ENCODE results near the gene RAI1. TPM values are rescaled to one million over a fixed set of nuclear protein-coding genes. Genes with fewer than 3 reads are reported as not detected.
A peak's percentile ranks its signal among the peaks of the same experiment; 100 is the strongest.

The RAI1 gene
- polyA plus RNA-seq, 2 of the 4 experiments (the other 2 are of a cell fraction), result 3.5 to 23.8 TPM

- H3K4me3 ChIP-seq, result peak overlapping the region; percentile 53
- 60% methylated on average over 1 of the region's 1 CpG for WGBS (ENCODE audit: missing lambda C conversion rate)
- ATAC-seq (no peak), DNase-seq (ENCODE audit: low read depth in 1 of 2, low spot score in 1 of 2) (no peak), FAIRE-seq (no peak)
- CTCF ChIA-PET, result interaction anchor here (1.2 to 30.5 kb wide), 6 partner anchors 7 to 141 kb away, joined by 3 to 859 read pairs (median 204); partner anchors contain the start of genes RAI1 and SREBF1
- TF ChIP-seq ZNF302 (CRISPR knock-in tag; IDR thresholded peaks at IDR 0.05) (no peak), MAFK (IDR thresholded peaks at IDR 0.05; ENCODE audit: partially characterized antibody) (no peak), HDAC2 (IDR thresholded peaks at IDR 0.05) (no peak), TP53 (CRISPR knock-in tag; IDR thresholded peaks at IDR 0.05) (no peak), CEBPB (IDR thresholded peaks at IDR 0.05) (no peak), CBX2 (IDR thresholded peaks at IDR 0.05; ENCODE audit: borderline replicate concordance, low read depth) (no peak), CHD4 (IDR thresholded peaks at IDR 0.05; ENCODE audit: borderline replicate concordance) (no peak)
- TF ChIP-seq, protein P1, sequence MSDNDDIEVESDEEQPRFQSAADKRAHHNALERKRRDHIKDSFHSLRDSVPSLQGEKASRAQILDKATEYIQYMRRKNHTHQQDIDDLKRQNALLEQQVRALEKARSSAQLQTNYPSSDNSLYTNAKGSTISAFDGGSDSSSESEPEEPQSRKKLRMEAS (IDR thresholded peaks at IDR 0.05), result peak; percentile 19; the same call in 1 of the 2 replicates
- H3K4me2 ChIP-seq, result peak overlapping the region; percentile 100
- POLR2A ChIA-PET, result interaction anchor here (6.1 kb wide), 1 partner anchor 14 kb away, joined by 105 read pairs; the partner anchor contains the start of gene SREBF1
- H3K4me1 ChIP-seq, result peaks cover 96% of the 10 kb centered on the region
- H3K27ac ChIP-seq, result peak overlapping the region; percentile 86 to 93
- no peaks in the 10 kb centered on the region for H3K9me3 ChIP-seq
Observed at GRCh38 chr17:17822189-17822588, 140.9 kb downstream of the RAI1 start.

- ChIA-PET POLR2A (interaction anchor here (6.1 kb wide), 1 partner anchor 14 kb away, joined by 105 read pairs; the partner anchor contains the start of gene SREBF1), CTCF (interaction anchor here (1.2 to 30.5 kb wide), 6 partner anchors 6 to 142 kb away, joined by 3 to 859 read pairs (median 204); partner anchors contain the start of genes RAI1 and SREBF1)
- FAIRE-seq (no peak), ATAC-seq (no peak), DNase-seq (ENCODE audit: low read depth in 1 of 2, low spot score in 1 of 2) (no peak)
- Histone ChIP-seq H3K27ac (peak overlapping the region; percentile 86 to 93), H3K4me2 (peak overlapping the region; percentile 100), H3K4me1 (peaks cover 96% of the 10 kb centered on the region), H3K9me3 (no peaks in the 10 kb centered on the region), H3K4me3 (peak overlapping the region; percentile 53)
- 80% methylated on average over 1 of the region's 3 CpGs for WGBS (ENCODE audit: missing lambda C conversion rate)
- no peak for TF ChIP-seq NPAS2 (CRISPR knock-in tag; IDR thresholded peaks at IDR 0.05; ENCODE audit: borderline replicate concordance)
- TF ChIP-seq RAD21 (conservative IDR thresholded peaks at IDR 0.05 in 1 of 2, IDR thresholded peaks at IDR 0.05 in 1 of 2), result no peak
- TF ChIP-seq RNF2 (IDR thresholded peaks at IDR 0.05; ENCODE audit: borderline replicate concordance, low read depth), result no peak
- TF ChIP-seq JUN (IDR thresholded peaks at IDR 0.05), result peak in 1 of 2 experiments; percentile 4; a peak in 1 of 5 replicates
- TF ChIP-seq SREBF2 (IDR thresholded peaks at IDR 0.05), result no peak
Observed at GRCh38 chr17:17822616-17823015, 141.4 kb downstream of the RAI1 start.

DNA sequence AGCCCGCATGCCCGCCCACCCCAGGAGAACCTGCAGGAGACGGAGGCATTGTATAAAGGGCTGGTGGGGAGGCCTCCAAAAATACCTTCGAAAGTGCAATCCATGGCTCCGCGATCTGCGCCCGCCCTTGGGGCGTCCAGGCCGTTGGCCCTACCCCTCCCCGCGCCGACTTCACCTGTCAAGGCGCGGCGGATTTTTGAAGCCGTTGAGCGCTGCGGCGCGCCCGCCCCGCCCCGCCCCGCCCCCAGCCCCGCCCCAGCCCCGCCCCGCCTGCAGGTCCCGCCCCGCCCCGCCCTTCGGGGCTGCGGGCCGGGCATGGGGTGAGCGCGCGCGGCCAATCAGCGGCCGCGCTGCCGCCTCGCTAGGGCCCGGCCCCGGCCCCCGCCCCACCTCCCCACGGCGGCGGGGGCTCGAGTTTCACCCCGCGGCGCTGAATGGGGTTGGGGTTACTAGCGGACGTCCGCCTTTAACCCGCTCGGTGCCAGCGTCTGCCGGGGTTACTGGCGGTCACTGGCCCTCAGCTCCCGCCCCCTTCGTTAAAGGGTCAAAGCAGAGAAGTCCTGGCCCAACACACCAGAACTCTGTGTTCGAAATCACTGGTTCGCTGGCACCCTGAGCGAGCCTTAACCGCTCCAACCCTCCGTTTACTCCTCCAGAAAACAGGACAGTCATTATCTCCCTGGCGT lies 142.3 kb downstream of the RAI1 start:
- WGBS (ENCODE audit: missing lambda C conversion rate), result 5% methylated on average over 29 of the region's 69 CpGs
- Histone ChIP-seq H3K27ac (peak overlapping the region; percentile 93 to 96), H3K9me3 (no peaks in the 10 kb centered on the region), H3K4me3 (peak overlapping the region; percentile 53), H3K4me1 (peaks cover 96% of the 10 kb centered on the region), H3K4me2 (peak overlapping the region; percentile 100)
- FAIRE-seq (no peak), ATAC-seq (peak; percentile 55 to 76), DNase-seq (ENCODE audit: low read depth in 1 of 2, low spot score in 1 of 2) (peak; percentile 90 to 98)
- ChIA-PET CTCF (interaction anchor here (0.6 to 30.5 kb wide), 7 partner anchors 10 to 162 kb away, joined by 3 to 859 read pairs (median 3); partner anchors contain the start of gene SREBF1), POLR2A (interaction anchor here (1.0 kb wide), 3 partner anchors 9 to 17 kb away, joined by 3 to 29 read pairs (median 4); partner anchors contain the start of gene SREBF1)
- TF ChIP-seq, protein P1 (IDR thresholded peaks at IDR 0.05), result peak; percentile 66; the same call in 1 of the 2 replicates
- TF ChIP-seq TP53 (CRISPR knock-in tag; IDR thresholded peaks at IDR 0.05) (0 out of 2 replicates have a peak, but pooled peaks have one; percentile 14), EP300 (IDR thresholded peaks at IDR 0.05) (peak in 1 of 2 experiments; percentile 37; a peak in 1 of 5 replicates), JUN (IDR thresholded peaks at IDR 0.05) (peak in 1 of 2 experiments; percentile 72; a peak in 3 of 5 replicates), EHF (CRISPR knock-in tag; IDR thresholded peaks at IDR 0.05) (no peak), GATA3 (IDR thresholded peaks at IDR 0.05; ENCODE audit: borderline replicate concordance) (peak; percentile 24), MYC (IDR thresholded peaks at IDR 0.05; ENCODE audit: borderline replicate concordance, low read length) (peak; percentile 32; the same call in 1 of the 2 replicates), NPAS2 (CRISPR knock-in tag; IDR thresholded peaks at IDR 0.05; ENCODE audit: borderline replicate concordance) (no peak)

Measured in A549 (cell line).